Stromal cell of bone marrow (primary cell): ENCODE data around the gene EEFSEC.
"Not testable (repeated sequence)": the region's sequence is repeated elsewhere in the genome, so short reads cannot be mapped to it uniquely, and the experiment has no call there.

Experiments used
- DNase-seq: peaks from one replicate; pipeline ENCODE4 v3.0.0-alpha.2; 2012; ENCODE audit warnings: low read depth

The EEFSEC gene

DNA sequence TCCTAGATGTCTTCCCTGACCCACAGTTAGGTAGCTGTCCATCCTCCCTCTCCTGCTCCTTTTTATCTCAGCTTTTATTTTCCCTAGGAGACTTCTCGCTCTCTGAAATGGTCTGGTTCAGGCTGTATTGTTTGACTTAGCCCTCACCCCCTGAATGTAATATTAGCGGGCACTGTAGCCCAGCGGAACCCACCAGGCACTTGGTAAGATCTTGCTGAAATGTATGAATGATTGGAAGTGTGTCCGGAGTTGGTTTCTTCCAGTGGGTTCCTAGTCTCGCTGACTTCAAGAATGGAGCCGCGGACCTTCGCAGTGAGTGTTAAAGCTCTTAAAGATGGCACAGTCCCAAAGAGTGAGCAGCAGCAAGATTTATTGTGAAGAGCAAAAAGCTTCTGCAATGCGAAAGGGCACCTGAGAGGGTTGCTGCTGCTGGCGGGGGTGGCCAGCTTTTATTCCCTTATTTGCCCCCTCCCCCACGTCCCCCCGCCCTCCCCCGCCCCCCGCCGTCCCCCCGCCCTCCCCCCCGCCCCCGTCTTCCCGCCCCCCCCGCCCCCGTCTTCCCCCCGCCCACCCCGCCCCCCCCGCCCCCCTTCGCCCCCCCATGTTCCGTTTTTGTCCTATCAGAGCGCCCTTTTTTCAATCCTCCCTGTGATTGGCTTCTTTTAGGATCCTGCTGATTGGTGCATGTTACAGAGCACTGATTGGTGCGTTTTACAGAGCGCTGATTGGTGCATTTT lies 694 bp upstream of the EEFSEC start:
- DNase-seq: peak; percentile 33

DNA sequence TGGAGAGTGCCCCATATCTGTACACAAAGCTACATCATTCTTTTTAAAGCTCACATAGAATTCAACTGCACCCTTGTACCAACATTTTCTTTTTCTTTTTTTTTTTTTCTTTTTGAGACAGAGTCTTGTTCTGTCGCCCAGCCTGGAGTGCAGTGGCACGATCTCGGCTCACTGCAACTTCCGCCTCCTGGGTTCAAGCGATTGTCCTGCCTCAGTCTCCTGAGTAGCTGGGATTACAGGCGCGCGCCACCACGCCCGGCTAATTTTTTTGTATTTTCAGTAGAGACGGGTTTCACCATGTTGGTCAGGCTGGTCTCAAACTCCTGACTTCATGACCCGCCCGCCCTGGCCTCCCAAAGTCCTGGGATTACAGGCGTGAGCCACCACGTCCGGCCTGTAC lies 1.1 kb downstream of the EEFSEC start:
- not testable (repeated sequence) for DNase-seq

DNA sequence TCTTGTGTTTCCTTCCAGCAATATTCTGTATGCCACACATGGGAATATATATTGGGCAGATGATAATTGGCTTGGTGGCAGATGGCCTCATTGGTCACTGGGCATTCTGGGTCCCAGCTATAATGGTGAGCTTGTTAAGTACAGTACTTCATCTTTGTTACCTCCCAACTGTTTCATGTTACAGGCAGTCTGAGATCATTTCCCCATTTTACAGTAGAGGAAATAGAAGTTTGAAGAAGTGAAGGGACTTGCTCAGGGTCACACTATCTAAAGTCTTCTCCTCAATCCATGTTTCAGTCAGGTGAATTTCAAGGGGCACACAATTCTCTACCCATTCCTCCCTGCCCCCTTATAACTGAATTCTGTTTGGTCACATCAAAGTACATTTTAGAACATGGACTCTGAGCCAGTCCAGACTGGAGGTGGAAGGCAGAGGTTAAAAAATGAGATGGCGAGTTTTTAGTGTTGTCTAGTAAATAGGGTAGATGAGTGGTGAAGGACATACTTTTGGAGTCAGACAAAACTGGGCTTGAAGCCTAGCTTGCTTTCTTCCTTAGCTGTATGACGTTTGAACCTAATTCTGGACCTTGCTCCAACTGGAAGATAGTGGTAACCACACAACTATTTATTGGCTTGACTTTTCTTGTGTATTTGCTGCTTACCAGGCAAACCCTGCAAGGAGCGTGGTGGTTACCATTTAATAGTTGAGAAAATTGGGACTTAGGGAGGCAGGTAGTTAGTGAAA lies 2.5 kb downstream of the EEFSEC start:
- DNase-seq: no peak

DNA sequence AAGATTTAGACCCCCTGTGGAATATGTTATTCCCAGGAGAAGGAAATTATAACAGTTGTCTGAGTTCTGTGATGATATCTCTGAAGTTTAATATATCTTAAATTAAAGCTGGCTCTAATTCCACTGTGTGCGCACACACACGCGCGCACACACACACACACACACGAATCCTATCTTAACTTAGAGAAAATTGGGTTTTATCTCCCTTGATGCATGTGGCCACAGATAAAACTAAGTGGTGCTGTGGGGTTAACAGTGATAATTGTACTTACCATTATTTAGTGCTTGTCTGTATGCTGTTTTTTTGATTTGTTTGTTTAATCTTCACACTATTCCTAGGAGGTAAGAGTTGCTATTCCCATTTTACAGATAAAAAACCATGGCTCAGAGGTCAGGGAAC lies 7.4 kb downstream of the EEFSEC start:
- DNase-seq: no peak

DNA sequence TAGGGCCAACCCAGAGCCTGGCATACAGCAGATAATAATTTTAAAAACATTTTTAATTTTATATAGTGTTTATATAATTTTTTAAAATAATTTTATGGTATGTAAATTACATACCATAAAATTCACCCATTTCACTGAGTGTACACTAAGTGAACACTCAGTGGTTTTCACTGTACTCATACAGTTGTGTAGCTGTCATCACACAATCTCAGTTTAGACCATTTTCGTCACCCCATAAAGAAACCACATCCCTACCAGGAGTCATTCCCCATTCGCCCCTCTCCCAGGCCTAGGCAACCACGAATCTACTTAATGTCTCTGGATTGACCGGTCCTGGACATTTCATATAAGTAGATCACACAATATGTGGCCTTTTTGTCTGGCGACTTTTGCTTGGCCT lies 10.2 kb downstream of the EEFSEC start:
- DNase-seq: no peak

DNA sequence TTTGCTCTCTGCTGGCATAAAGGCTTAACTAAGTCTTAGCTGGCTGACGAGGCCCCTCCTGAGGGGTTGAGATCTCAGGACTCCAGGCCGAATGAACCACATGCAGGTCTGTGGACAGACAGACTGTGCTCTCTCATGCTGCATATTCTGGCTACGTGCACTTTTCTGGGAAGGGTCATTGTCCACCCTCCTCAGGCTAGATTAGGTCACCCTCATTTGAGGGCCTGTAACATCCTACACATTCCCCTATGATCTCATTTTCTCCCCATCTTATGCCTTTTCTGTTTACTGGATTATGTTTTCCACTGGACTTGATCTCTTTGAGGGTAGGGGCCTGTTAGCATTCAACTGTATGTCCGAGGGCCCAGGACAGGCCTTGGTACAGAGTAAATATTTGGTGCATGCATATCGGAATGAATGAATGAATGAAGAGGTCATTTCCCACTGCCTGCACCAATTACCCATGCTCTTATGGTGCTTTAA lies 13.7 kb downstream of the EEFSEC start:
- no peak for DNase-seq

DNA sequence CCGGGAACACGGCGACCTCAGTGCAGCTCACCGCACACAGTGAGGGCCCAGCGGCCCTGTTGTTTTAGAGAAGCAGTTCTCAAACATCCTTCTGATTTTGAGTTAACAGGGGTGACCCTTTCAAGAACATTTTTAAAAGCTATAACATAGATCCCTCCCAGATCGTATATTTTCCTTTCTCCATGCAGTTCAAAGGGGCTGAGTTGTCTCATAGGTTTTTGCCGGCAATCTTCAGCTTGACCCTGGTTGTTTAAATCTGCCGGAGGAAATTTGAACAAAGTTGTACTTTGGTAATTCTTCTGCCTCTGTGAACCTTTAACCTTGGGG lies 14.3 kb downstream of the EEFSEC start:
- no peak for DNase-seq

DNA sequence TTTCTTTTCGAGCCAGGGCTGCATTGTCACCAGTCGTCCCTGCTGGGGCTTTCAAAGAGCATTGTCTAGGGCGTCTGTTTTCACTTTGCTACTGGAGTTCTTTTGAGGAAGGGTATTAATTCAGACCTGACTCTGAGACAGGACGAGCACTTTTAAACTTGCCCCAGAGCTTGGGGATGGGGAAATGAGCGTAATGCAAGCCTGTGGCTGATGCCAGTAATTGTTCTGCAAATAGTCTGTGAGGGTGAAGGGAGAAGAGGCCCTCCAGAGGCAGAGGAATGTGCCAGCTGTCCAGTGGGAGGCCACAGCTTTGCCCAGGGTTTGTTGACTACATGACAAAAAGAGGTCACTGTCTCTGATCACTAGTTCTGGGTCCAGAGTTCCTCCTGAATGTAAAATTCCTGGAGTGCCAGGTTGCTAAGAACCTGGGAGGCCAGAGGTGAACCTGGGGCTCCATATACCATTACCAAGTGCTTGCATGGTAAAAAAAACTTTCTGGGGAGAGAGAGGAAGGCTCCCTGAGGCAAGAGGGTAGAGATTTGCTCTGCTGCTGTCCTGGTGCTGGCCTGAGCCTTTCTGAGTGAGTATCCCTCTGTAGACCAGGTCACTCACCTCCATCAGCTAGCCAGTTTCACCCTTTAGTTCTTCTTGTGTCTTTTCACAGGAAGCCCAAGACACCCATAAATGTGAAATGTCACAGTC lies 14.8 kb downstream of the EEFSEC start:
- no peak for DNase-seq

DNA sequence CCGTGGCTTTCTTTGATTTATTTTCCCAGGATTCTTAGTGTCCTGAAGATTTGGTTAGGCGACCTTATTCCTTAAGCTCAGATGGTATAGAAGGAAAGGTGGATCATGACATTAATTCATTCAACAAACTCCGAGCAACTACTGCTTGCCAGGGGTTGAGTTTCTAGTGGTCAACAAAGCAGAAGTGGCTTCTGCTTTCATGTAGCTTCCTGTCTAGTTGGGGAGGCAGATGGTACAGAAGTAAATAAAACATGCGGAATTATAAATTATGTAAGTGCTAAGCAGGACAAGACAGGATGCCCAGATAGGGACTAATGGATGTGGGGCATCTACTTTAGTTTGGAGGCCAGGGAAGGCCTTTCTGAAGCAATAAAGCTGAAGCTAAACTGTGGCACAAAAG lies 15.6 kb downstream of the EEFSEC start:
- no peak for DNase-seq

DNA sequence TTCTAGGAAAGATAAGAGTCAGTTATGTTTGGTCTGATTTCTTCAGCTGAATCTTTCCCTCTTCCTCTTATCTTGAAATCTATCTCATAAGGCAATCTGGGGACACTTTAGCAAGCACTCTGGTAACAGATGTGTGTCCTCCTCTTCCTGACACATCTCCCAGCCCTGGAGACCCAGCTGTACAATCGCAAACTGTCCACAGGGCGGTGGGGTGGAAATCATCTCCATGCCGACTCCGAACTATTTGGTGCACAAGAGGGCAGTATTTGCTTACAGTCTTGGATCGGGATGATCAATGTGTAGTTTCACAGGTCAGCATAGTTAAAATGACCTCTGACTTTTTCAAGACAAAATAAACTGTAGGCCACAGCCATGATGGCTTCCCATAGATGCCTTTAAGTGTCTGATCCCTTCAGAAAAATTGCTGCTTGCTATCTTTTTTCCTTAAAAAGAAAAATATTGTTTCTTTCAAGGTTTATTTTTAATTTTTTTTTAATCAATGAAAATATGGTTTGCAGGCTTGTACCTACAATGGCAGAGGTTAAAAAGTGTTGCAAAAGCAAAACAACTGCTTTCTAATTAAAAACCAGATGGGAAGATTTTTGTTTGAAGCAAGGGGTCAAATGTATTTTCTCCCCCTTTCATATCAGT lies 17.7 kb downstream of the EEFSEC start:
- DNase-seq: peak; percentile 71

DNA sequence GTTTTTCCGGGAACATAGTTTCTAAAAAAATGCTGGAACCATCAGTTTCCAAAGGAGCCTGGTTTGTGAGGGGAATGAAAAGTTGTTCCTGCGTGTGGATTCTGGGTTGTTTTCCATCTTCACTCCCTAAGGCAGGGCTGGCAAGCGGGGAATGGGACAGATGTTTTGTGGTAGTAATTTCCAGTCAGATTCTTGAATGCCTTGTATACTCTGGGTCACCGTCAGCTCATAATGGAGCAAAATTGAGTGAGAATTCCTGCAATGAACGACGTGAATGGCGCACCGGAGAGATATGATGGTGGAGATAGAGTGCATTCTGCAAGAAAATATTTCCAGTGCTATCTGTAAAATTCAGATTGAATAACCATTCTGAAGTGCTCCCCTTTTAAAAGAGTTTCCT lies 19.9 kb downstream of the EEFSEC start:
- DNase-seq: no peak

DNA sequence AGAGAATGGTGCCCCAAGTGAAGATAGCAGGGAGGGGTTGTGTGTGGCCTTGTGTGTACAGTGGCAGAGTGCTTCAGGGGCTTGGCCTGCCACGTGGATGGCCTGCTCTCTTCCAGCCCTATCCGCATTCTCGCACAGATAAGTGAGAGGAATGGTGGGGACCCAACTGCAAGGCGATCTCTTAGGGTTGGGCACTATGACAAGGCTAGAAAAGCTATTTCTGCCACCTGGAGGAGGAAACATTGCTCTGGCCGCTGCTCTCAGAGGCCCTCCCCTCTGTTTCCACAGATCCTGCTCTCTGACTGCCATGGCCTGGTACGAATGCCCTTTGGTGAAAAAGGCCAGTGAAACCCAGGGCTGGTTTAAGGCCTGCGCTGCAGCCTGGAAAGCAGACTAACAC lies 20.6 kb downstream of the EEFSEC start:
- DNase-seq: no peak

DNA sequence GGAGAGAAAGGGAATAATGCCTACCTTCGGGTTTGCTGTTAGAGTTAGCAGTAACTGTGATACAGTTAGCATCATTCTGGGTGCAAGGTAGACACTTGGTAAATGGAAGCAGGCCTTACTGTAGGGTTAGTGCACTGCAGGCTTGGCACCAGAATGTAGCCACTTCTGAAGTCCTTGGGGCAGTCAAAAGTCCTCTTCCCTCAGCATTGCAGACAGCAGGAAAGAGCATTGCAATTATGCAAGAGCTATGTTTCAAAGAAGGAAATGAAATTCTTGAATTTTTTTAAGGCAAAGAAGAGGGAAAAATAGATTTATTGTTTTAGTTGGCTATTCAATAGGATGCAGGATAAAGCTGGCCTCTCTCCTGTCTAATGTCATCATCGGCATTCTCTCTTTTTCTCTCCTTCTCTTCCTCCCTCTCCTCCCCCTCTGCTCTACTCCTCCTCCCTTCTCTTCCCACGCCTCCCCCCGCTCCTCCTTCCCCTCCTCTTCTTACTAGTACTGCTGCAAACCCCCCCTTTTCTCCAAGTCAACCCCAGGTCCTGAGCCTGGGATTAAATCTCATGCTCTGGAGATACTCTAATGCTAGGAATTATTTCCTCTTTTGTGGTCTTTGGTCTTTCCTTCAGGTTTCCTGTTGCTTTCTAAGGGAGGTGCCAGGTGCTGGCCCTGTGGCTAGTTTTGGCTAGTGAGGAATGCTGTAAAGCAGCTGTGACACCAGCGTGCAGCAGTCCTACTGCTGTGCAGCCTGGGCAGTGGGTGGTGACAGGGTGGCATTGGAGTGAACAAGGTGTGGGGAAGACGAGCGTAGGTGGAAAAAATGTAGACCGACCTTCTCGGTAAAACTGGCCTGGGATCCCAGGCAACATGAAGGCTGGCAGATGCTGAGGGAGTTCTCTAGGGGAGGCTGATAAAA lies 21.7 kb downstream of the EEFSEC start:
- DNase-seq: no peak

DNA sequence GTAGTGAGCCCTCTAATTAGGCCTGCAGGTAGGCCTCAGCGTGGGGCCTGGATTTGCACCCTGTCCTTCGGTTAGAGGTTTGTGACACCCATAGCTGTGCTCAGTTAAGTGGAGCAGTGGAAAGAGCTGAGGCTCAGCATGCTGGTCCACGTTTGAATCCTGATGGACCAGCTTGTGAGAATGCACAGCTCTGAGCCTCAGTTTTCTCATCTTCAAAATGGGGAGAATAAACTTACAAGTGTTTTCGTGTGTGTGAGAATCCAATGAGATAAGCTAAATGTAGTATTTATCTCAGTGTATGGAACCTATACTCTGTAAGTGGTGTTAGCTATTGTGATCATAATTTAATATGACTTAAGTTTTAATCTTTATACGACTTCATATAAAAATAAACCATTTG lies 22.5 kb downstream of the EEFSEC start:
- DNase-seq: no peak

DNA sequence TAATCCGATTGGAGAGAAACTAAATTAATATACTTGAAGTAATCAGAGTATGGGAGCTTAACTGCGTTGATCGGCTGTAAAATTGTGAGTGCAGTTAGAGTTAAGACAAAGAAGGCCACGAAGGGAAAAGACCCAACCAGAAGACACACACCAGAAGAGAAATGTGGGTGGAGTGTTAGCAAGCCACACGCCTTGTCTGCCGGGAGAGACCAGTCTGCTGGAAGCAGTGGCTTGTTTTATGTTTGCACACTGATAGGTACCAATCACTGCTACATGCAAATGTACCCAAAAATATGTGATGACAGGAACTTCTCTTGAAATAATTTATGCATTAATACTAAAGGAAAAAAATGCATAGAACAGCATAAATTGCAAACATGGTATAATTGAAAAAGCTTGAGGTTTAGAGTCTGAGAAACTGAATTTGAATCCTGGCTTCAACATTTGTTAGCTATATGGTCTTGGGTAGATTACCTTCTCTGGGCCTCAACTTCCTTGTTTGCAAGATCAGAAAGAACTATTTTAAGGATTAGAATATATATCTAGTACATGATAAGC lies 23.1 kb downstream of the EEFSEC start:
- DNase-seq: no peak

DNA sequence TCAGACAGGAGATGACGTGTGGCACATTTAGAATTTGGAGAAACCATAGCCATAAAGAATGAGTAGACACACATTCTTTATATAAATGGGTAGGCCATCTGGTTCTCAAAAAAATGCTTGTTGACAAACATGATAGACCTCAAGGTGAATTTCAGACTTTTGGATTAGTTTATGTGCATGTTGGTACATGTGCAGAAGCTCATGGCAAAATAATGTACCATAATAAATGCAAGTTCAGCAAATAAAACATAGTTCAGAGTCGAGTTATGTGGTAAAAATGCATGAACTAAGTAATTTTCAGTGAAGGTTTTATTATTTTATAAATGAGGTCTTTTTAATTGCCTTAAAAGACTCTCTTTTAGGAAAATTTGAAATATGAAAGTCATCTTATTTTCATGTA lies 24.6 kb downstream of the EEFSEC start:
- DNase-seq: no peak

DNA sequence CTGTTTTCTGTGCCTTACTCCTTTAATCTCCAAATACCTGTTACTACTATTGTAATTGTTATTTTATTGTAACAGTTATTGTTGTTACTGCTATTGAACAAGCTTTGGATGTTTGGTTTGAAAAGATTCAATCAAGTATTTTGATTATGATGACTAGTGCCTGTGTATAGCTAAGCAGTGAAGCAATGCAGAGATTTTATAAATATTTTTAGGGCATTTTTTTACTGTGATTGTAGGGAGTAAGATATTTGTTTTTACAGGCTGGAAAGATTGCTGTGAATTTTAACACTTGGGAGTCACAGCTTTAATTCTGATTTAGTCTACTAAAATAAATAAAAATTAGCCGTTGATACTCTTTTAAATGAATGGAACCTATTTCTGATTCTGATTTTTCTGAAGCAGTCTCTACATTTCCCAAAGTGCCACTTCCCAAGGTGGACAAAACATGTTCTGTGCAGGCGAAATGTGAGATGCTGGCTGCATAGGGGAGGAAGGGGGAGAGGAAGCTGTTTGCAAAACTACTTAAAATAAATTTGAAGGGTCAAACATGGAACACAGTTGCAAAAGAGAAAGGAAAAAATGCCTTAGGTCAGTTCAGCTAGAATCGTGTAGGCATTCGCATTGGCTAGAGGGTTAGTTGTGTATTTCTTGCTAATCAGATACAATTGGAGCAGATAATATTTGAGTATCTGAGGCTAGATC lies 25.7 kb downstream of the EEFSEC start:
- DNase-seq: no peak

DNA sequence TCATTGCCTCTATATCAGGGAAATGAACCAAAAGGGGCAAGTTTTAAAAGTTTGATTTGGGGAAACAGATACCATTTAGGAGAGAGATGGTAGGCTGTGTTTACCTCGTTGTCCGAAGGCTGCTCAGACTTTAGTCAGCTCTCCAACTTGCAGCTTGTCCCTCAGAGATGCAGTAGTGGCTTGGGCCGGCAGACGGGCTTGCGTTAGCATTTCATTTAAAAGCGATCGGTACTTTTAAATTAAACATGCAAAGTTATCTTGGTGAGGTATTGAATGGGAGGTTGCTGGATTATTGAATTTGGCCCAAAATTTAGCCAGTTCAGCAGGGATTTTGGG lies 26.2 kb downstream of the EEFSEC start:
- no peak for DNase-seq

DNA sequence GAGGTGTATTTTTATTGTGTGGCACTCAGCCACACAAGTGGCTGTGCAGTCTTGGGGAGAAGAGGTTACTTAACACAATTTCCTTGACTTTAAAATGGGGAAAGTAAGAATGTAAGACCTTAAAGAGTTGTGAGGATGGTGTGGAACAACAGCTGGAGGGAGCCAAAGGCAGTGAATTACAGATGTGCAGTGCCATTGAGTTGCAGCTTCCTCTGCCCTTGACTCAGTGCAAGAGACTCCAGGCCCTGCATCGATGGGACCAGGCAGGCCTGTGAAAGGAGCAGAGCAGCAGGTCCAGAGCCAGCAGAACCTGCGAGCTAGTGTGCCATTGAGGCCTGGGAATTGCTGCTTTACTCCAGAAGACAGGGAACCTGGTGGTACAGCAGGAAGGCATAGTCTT lies 27.2 kb downstream of the EEFSEC start:
- DNase-seq: no peak

DNA sequence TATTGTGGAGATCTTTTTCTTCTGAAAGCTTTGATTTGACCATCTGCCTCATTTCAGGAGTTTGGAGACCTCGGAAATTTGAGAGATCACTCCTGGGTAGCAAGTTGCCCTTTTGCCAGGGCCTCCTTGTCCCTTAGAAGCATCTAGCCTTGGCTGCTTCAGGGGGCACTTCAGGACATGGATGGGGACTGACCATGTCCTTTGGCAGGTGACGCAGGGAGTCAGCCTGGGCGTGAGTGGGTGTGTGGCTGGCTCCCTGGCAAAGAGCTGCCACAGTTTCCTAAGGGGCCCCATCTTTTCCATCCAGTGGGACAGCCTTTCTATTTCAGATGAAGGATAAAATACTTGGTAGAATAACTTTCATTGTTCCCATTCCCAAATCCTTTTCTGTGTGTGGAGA lies 27.6 kb downstream of the EEFSEC start:
- no peak for DNase-seq

DNA sequence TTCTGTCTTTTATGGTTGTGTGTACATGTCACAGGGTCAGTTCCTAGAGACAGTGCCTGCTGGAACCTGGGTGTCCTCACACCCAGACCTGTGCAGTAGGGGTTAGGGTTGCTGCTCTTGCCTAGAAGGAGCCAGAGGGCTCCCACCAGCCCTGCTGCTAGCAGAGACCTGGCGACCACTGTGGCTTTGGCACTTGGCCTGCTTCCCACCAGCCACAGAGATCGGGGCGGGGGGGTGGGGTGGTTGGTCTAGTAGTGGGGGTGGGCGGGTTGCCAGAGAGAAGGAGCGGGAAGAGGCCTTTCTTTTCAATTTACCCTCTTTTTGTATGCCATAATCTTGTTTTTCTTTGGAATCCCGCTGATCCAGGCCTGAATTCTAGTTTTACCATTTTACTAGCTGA lies 29.4 kb downstream of the EEFSEC start:
- DNase-seq: no peak
